ENCODE data around the gene FAM193A. TPM values are rescaled to one million over a fixed set of nuclear protein-coding genes. Genes with fewer than 3 reads are reported as not detected.

Gene FAM193A
- total RNA-seq, 4 donors from 2014 or later = 17.1 to 51.2 (median 28.1) TPM

- Histone ChIP-seq H3K36me3 (no peaks in the 10 kb centered on the region), H3K4me3 (no peak overlapping the region), H3K27me3 (no peaks in the 10 kb centered on the region), H3K27ac (no peak overlapping the region), H3K9me3 (no peaks in the 10 kb centered on the region), H3K4me1 (no peaks in the 10 kb centered on the region)
- TF ChIP-seq CTCF (IDR thresholded peaks at IDR 0.05) (no peak), POLR2A (IDR thresholded peaks at IDR 0.05) (no peak)
- DNase-seq = no peak
- intact Hi-C loops (cut with DNase I; ENCODE audit: low total_unique reads) = no loop called here
Measured at GRCh38 chr4:2489841-2490552, 46.5 kb upstream of the FAM193A start.

DNA sequence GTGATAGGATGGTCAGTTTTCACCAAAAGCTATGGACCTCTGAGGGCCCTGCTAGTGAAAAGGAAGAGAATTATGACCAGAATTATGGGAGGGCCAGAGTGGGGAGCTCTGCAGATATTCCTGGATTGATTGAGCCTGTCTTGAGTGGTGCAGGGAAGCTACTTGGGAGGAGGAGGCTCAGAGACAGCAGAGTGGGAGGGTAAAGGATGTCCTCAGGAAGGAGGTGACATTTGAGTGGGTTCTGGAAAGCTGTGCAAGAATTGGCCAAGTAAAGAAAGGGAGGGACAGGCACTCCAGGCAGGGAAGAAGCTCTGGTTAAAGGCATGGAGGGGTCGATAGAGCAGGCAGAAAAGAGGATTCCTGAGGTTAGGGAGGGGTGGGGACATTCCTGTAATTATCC, 43.5 kb upstream of the FAM193A start:
- H3K27me3 ChIP-seq = no peaks in the 10 kb centered on the region
- intact Hi-C loops (cut with DNase I; ENCODE audit: low total_unique reads) = no loop called here
- H3K9me3 ChIP-seq = no peaks in the 10 kb centered on the region
- DNase-seq = no peak
- H3K4me3 ChIP-seq = no peak overlapping the region
- TF ChIP-seq POLR2A (IDR thresholded peaks at IDR 0.05) = no peak
- TF ChIP-seq CTCF (IDR thresholded peaks at IDR 0.05) = no peak
- no peaks in the 10 kb centered on the region for H3K36me3 ChIP-seq
- H3K4me1 ChIP-seq = no peaks in the 10 kb centered on the region
- H3K27ac ChIP-seq = no peak overlapping the region

DNA sequence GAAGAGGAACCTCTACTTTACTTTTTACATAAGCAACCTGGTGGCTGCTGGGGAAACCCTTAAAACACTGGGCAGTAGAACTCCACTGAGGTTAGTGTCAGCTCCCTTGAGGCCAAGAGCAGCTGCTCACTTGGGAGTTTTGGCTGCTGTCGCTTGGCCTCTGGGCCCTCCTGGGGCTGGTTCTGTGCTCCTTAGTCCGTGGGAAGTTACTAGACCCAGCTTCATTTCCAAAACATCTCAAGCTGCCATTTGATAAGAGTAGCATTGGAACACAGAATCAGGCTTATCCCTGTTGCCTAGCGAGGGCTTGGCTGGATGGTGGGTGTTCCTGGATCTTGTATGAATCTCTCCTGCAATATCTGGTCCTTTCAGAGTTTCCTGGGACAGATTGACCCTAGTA, 41.5 kb upstream of the FAM193A start:
- no peak for DNase-seq
- intact Hi-C loops (cut with DNase I; ENCODE audit: low total_unique reads) = no loop called here
- no peak for TF ChIP-seq CTCF (IDR thresholded peaks at IDR 0.05)
- no peak for TF ChIP-seq POLR2A (IDR thresholded peaks at IDR 0.05)
- H3K27me3 ChIP-seq = no peaks in the 10 kb centered on the region
- H3K4me1 ChIP-seq = no peaks in the 10 kb centered on the region
- no peak overlapping the region for H3K27ac ChIP-seq
- no peak overlapping the region for H3K4me3 ChIP-seq
- H3K36me3 ChIP-seq = no peaks in the 10 kb centered on the region
- no peaks in the 10 kb centered on the region for H3K9me3 ChIP-seq

- H3K27ac ChIP-seq = no peak overlapping the region
- no peaks in the 10 kb centered on the region for H3K36me3 ChIP-seq
Measured at GRCh38 chr4:2497324-2497723, 39.1 kb upstream of the FAM193A start.

More at GRCh38 chr4:2497324-2497723, 39.1 kb upstream of the FAM193A start:
- TF ChIP-seq CTCF (IDR thresholded peaks at IDR 0.05) = no peak
- no peak for TF ChIP-seq POLR2A (IDR thresholded peaks at IDR 0.05)
- DNase-seq = no peak
- Histone ChIP-seq H3K27me3 (no peaks in the 10 kb centered on the region), H3K4me3 (no peak overlapping the region), H3K4me1 (no peaks in the 10 kb centered on the region), H3K9me3 (no peaks in the 10 kb centered on the region)
- intact Hi-C loops (cut with DNase I; ENCODE audit: low total_unique reads) = no loop called here
